ENCODE measurements around the gene ZSWIM7.
"Not testable (repeated sequence)": the region's sequence is repeated elsewhere in the genome, so short reads cannot be mapped to it uniquely, and the experiment has no call there.

ZSWIM7 gene

GRCh38 chr17:15957608-15958307 lies 41.7 kb downstream of the ZSWIM7 start:
- DNase-seq (ENCODE audit: low read depth, low spot score): no peak

GRCh38 chr17:15957206-15957605 lies 42.3 kb downstream of the ZSWIM7 start:
- peak; percentile 47 for DNase-seq (ENCODE audit: low read depth, low spot score)

- DNase-seq (ENCODE audit: low read depth, low spot score): no peak
Measured at GRCh38 chr17:15955793-15956541, 43.5 kb downstream of the ZSWIM7 start.

GRCh38 chr17:15954222-15954621 lies 45.3 kb downstream of the ZSWIM7 start:
- peak; percentile 83 for DNase-seq (ENCODE audit: low read depth, low spot score)

- DNase-seq (ENCODE audit: low read depth, low spot score): no peak
Measured at GRCh38 chr17:15952916-15953790, 46.4 kb downstream of the ZSWIM7 start.

- DNase-seq (ENCODE audit: low read depth, low spot score): no peak
Measured at GRCh38 chr17:15952048-15952532, 47.4 kb downstream of the ZSWIM7 start.

- DNase-seq (ENCODE audit: low read depth, low spot score): no peak
Measured at GRCh38 chr17:15951368-15952047, 48.0 kb downstream of the ZSWIM7 start.

- DNase-seq (ENCODE audit: low read depth, low spot score): no peak
Measured at GRCh38 chr17:15947976-15948752, 51.3 kb downstream of the ZSWIM7 start.

- peak; percentile 29 for DNase-seq (ENCODE audit: low read depth, low spot score)
Measured at GRCh38 chr17:15947271-15947670, 52.2 kb downstream of the ZSWIM7 start.

GRCh38 chr17:15946611-15947120 lies 52.8 kb downstream of the ZSWIM7 start:
- peak; percentile 50 for DNase-seq (ENCODE audit: low read depth, low spot score)

- peak; percentile 57 for DNase-seq (ENCODE audit: low read depth, low spot score)
Measured at GRCh38 chr17:15945527-15946191, 53.8 kb downstream of the ZSWIM7 start.

- peak; percentile 93 for DNase-seq (ENCODE audit: low read depth, low spot score)
Measured at GRCh38 chr17:15944759-15945526, 54.6 kb downstream of the ZSWIM7 start, which contains the start of gene ADORA2B. Gene ADORA2B, plus strand, starts transcription at chr17:15945130. Its CDS starts 119 bp downstream, at chr17:15945249.

- DNase-seq (ENCODE audit: low read depth, low spot score): no peak
Measured at GRCh38 chr17:15943971-15944758, 55.3 kb downstream of the ZSWIM7 start.

- DNase-seq (ENCODE audit: low read depth, low spot score): no peak
Measured at GRCh38 chr17:15942207-15942833, 57.2 kb downstream of the ZSWIM7 start.

- DNase-seq (ENCODE audit: low read depth, low spot score): no peak
Measured at GRCh38 chr17:15941781-15942180, 57.7 kb downstream of the ZSWIM7 start.

GRCh38 chr17:15936481-15936880 lies 63.0 kb downstream of the ZSWIM7 start:
- DNase-seq (ENCODE audit: low read depth, low spot score): not testable (repeated sequence)

GRCh38 chr17:15935891-15936290 lies 63.6 kb downstream of the ZSWIM7 start:
- no peak for DNase-seq (ENCODE audit: low read depth, low spot score)

- DNase-seq (ENCODE audit: low read depth, low spot score): no peak
Measured at GRCh38 chr17:15934866-15935265, 64.6 kb downstream of the ZSWIM7 start.

All from astrocyte of the hippocampus (primary cell).